ENCODE data around the gene MORF4L1. TPM values are rescaled to one million over a fixed set of nuclear protein-coding genes. Genes with fewer than 3 reads are reported as not detected.

The MORF4L1 gene
- total and polyA plus RNA-seq, 10 of the 15 experiments (the other 5 are each of a cell fraction or from before 2014, with no cell fraction given): 113 to 636 (median 229) TPM

GRCh38 chr15:78889000-78889399 is 16.3 kb downstream of the MORF4L1 start (continued):
- no peak for TF ChIP-seq SKIL (IDR thresholded peaks at IDR 0.05; ENCODE audit: low read depth, poor library complexity, severe bottlenecking)
- no peak for TF ChIP-seq PAX5 (IDR thresholded peaks at IDR 0.05; ENCODE audit: borderline replicate concordance, low read depth, low read length)
- no peak for TF ChIP-seq EZH2 (IDR thresholded peaks at IDR 0.05; ENCODE audit: borderline replicate concordance, control insufficient read depth, low read depth, low read length)
- no peak for TF ChIP-seq ZBTB40 (IDR thresholded peaks at IDR 0.05; ENCODE audit: borderline replicate concordance)
- TF ChIP-seq CHD2 (IDR thresholded peaks at IDR 0.05; ENCODE audit: borderline replicate concordance, low read depth, low read length): no peak
- TF ChIP-seq CEBPB (IDR thresholded peaks at IDR 0.05; ENCODE audit: borderline replicate concordance in 1 of 2, low read depth in 2 of 2, low read length in 2 of 2): no peak
- no peak for TF ChIP-seq SIN3A (IDR thresholded peaks at IDR 0.05; ENCODE audit: low read depth, low read length)
- TF ChIP-seq SIX5 (IDR thresholded peaks at IDR 0.05; ENCODE audit: low read depth, low read length, severe bottlenecking): no peak
- no peak for TF ChIP-seq BMI1 (IDR thresholded peaks at IDR 0.05; ENCODE audit: borderline replicate concordance)

Data from GM12878 (cell line).